HG02840 (cell line): Measurements from ENCODE around the gene MIDN.

ENCODE experiments used
- ATAC-seq: cut with Tn5 transposase; IDR thresholded peaks from one replicate; pipeline ENCODE4 v1.9.1; 2021; ENCODE audit warnings: mild to moderate bottlenecking, moderate library complexity, moderate number of reproducible peaks; ENCODE audit not compliant: unreplicated experiment, low FRiP score

Gene MIDN

DNA sequence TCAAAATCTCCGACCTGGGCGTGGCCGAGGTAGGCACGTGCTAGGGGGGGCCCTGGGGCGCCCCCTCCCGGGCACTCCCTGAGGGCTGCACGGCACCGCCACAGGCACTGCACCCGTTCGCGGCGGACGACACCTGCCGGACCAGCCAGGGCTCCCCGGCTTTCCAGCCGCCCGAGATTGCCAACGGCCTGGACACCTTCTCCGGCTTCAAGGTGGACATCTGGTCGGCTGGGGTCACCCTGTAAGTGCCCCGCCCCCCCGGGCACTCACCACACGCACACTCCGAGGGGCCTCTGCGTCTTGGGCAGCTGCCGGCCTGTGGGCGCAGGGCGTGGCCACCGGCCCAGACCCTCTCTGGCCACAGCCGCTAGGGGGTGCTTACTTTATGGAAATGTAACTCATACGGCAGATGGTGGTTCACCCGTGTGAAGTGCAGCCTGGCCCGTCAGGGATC, 27.9 kb upstream of the MIDN start:
- ATAC-seq: no peak

DNA sequence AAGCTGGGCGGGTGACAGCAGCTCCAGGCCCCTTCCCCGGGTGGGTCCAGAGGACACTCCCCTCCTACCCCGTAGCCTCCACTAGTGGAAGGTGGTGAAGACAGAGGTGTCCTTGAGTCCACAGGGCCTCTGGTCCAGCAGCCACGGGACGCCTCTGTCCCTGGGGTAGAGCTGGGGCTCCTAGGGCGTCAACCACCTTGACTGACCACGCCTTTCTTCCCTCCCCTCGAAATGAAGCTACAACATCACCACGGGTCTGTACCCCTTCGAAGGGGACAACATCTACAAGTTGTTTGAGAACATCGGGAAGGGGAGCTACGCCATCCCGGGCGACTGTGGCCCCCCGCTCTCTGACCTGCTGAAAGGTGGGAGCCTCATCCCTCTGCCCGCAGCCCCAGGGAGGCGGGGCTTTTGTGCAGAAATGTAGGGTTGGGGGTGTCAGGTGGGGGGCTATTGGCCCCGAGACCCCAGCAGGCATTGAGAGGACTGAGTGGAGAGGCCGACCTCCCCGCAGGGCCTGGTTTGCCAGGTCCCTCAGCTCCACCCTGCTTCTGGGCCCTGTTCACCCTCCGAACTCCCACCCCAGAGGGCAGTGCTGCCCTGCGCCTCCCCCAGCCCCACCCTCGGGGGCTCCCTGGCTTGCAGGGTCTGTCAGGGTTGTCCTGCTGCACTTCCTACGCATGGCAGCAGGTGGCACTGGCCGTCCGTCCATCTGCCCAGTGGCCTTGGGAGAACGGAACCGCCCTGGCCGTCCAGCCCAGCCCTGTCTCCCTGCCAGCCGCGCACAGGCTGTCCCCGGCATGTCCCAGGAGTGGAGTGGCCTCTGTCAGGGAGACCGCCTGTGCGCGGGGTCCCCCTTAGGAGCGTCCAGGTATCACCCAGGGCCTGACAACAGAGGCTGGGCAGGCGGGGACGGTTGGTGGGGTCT, 27.1 kb upstream of the MIDN start:
- ATAC-seq: no peak

DNA sequence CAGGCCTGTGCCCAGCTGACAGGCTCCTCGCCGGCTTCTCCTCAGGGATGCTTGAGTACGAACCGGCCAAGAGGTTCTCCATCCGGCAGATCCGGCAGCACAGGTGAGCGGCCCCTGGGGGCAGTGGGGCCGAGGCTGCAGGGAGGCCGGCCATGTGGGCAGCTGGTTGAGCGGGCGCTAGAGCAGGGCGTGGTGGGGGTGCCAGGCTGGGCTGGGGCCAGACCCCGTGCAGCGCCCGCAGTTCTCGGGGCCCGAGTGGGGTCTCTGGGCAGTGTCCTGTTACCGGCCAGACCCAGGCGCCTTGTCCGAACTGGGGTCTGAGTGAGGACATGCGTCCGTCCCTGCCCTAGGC, 26.5 kb upstream of the MIDN start:
- no peak for ATAC-seq

DNA sequence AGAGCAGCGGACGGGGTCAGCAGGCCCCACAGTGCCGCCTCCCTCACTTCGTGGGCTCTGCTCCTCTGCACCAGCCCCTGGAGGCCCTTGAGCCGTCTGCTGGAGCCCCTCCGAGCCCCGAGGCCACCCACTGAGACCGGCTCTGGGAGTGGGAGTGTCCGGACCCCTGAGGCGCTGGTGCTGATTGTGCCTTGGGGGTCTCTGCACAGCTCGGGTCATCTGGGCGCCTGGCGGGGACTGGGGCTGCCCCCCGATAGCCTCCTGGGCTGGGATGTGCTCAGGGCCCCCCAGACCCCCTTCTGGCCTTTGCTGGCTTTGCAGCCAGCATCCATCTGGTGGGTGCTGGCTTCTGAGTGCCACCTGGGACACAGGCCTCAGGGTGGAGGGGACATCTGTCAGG, 26.0 kb upstream of the MIDN start:
- no peak for ATAC-seq

DNA sequence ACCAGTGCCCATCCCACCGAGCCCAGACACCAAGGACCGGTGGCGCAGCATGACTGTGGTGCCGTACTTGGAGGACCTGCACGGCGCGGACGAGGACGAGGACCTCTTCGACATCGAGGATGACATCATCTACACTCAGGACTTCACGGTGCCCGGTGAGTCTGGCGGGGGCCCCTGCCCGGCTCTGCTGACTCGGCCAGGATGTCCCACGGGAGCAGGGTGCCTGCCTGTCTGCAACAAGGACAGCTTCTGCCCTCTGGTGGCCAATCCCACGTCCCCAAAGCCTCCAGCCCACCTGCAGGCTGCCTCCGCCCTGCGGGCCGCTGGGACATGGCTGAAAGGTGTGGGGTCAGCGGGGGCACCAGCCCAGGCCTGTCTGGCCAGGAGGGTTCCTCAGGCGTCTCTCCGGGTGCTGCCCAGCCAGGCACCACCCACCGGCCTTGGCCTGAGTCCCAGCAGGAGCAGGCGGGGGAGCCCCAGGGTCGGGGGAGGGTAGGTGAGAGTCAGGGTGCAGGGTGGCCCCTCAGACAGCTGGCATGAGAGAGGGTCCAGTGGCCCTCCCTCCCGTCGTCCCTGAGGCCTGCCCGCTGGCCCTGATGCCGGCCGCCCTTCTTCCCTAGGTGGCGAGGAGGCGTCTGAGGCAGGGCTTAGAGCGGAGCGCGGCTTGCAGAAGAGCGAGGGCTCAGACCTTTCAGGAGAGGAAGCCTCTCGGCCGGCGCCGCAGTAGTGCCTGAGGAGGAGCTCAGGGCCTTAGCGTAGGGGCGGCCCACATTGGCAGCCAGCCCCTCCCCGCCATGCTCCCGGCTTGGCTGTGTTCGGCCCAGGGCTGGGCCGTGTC, 25.1 kb upstream of the MIDN start:
- ATAC-seq: no peak

DNA sequence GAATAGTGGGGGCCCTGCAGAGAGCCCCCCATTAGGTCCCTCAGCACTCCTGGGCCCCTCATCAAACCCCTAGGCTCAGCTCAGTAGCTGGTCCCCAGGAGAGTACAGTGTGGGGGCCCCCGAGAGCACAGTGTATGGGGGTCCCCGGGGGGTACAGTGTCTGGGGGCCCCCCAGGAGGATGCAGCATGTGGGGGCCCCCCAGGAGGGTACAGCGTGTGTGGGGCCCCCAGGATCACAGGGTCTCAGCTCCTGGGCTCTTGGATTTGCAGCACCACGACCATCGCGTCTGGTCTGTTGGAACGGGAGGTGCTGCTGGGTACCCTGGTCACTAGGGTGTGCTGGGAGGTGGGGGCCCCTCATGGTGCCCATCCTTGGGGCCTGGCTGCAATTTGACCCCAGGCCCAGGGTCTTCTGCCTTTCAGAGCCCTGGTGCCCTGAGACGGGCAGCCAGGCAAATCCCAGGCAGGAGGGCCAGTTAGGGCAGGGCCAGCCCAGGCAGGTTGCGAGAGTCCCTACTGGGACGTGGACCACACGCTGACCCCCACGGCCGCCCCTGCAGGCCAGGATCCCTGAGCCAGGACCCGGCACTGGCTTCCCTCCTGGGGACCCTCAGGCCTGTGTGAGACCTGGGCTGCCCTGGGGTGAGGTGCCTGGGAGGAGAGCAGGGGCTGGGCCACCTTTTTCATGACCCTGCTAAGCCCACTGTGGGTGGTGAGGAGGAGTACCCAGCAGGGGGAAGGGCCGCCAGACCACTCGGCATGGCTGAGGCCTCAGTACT, 24.1 kb upstream of the MIDN start:
- ATAC-seq: no peak

DNA sequence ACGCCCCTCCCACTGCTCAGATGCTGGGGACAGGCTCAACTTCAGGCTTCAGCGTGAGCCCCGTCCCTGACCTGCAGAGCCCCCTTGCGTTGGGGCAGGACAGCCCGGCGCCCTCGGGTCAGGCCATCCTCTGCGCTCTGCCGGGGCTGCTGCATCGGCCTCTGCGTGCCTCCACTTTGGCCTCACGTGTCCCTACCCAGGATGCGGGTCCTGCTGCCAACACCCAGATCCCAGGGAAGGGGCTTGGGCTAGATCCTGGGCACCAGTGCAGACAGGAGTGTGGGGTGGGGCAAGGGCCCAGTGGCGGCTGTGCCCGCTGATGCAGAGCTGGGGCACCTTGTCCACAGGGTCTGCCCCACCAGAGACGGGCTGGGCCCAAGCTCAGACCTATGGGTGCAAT, 23.5 kb upstream of the MIDN start:
- no peak for ATAC-seq

DNA sequence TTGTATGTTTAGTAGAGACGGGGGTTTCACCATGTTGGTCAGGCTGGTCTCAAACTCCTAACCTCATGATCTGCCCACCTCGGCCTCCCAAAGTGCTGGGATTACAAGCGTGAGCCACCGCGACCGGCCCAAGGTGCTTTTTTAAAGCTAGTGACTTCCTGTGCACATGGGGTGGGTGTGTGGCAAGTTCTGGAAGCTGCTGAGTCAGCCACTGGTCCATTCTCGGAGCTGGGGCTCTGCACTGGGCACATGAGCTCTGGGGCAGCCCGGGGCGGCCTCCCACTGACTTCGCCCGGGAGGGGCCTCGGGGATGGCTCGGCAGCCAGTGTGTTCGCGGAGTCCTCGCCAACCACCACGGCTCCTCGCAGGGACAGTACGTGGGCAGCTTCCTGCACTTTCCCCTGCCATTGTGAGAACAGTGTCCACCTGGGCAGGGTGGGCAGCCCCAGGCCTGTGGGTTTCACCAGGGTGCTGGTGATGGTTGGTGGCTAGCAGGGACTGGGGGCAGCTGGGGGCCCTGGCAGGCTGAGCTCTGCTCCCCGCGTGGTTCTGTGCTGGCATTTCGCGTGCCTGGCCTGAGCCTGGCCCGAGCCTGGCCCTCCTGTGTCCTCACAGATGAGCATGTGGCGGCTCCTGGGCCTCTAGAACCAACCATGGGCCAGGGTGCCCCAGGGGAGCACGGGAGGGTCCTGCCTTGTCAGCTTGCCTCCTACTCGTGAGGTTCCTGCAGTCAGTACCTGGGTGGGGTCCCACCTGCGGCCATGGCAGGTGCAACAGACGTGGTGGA, 22.8 kb upstream of the MIDN start:
- ATAC-seq: no peak

DNA sequence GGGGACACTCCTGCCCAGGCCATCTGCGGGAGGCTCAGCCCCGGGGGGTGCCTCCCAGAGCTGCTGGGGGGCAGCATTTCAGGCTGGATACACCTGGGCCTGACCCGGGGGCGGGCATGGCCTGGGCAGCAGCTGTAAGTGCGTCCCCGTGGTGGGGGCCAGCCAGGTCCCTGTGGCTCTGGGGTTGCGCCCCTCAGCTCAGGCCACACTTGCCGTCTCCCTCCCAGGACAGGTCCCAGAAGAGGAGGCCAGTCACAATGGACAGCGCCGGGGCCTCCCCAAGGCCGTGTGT, 22.2 kb upstream of the MIDN start:
- no peak for ATAC-seq

DNA sequence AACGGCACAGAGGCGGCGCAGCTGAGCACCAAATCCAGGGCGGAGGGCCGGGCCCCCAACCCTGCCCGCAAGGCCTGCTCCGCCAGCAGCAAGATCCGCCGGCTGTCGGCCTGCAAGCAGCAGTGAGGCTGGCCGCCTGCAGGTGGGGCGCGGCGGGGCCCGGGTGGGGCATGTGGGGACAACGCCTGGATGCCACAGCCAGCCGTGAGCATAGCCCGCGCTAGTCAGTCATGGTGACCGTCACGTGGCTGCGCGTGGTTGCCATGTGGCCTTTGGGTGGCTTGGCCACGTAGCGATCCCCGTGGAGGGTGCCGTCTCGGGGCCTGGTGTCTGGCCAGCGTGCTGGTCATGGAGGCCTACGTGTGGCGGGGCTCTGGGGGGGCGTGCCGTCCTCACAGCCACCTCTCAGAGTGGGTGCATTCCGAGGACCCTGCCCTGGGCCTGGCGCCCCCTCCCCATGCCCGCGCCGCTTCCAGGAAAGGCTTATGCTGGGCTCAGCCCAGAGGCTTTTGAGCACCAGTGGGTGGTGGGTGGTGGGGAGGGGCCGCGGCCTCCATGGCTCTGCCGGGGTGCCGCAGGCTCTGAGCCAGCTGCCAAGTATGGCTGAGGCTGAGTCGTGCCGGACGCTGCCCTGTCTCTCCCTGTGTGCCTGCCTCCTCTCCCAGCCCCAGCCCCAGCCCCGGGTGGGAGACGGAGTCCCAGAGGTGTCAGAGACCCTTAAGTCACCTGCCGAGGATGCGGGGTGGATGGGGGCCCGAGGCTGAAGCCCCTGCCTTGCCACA, 21.7 kb upstream of the MIDN start:
- no peak for ATAC-seq

DNA sequence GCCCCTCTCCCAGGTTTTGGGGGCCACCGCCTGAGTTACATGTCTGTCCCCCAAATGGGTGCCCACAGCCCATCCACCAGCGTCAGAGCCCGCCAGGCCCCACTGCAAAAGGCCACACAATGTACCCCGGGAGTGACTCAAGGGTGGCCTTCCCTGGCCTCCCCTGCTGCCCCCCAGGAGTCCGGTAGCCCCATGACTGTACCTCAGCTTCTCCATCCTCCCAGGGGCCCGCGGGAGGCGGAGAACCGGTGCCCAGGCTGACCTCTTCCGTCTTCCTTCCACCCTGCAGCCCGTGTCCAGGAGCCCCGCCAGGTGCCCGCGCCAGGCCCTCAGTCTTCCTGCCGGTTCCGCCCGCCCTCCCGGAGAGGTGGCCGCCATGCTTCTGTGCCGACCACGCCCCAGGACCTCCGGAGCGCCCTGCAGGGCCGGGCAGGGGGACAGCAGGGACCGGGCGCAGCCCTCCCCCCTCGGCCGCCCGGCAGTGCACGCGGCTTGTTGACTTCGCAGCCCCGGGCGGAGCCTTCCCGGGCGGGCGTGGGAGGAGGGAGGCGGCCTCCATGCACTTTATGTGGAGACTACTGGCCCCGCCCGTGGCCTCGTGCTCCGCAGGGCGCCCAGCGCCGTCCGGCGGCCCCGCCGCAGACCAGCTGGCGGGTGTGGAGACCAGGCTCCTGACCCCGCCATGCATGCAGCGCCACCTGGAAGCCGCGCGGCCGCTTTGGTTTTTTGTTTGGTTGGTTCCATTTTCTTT, 20.9 kb upstream of the MIDN start:
- ATAC-seq: no peak

DNA sequence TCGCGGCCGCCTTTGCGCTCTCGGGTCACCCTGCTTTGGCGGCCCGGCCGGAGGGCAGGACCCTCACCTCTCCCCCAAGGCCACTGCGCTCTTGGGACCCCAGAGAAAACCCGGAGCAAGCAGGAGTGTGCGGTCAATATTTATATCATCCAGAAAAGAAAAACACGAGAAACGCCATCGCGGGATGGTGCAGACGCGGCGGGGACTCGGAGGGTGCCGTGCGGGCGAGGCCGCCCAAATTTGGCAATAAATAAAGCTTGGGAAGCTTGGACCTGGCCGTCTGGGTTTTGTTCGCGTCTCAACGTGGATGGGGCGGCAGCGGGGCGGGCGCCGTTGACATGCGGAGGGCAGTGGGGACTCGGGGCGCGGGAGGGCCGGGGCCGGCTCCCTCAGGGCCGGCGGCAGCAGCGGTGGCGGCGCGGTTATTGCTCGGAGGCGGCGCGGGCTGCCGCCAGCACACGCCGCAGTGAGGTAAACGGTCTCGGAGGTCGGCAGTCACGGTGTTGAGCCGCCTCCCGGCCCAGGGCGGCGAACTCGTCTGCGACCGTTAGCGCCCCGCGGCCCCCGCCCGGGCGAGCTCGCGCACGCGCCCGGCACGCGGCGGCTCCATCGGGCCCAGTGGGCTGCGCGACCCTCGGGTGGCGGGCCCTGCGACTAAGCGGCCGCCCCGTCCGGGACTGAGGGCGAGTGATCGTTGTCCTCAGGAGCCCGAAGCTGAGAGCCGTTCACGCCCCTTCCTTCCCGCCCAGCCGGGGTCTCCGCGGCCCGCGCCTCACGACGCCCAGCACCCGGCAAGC, 20.0 kb upstream of the MIDN start:
- ATAC-seq: no peak

DNA sequence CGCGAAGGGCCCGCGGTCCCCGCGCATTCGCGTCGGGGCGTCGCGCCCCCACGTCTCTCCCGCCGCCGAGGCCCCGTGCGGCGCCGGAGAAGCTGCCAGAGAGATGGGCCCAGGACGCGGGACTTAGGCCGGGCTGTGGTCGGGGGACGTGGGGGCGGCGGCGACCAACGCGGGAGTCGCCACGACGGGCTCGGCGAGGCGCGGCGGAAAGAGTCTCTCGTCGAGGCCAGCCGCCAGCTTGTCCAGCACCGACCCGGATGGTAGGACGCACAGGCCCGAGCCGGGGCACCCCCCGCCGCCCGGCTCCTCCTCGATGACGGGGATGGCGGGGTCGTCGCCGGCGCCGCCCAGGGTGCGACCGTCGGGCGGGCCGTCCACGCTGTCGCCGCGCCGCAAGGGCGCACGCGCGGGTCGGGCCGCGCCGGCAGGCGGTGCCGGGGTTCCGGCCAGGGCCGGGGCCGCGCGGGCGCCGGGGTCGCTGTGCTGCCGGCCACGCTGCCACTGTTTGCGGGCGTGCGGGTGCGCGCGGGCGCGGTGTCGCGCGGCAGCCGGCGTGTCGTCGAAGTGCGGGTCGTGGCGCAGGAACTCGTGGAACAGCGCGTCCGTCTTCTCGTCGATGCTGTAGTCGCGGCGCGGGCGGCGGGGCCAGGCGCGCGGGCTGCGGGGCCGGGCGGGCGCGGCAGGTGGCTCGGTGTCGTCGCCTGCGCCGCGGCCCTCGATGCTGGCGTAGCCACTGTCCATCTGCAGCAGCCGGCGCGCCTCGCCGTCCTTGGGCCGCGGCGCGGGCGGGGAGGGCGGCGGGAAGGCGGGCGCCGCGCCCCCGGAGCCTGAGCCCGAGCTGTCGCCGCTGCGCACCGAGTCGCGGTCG, 19.1 kb upstream of the MIDN start:
- ATAC-seq: no peak

DNA sequence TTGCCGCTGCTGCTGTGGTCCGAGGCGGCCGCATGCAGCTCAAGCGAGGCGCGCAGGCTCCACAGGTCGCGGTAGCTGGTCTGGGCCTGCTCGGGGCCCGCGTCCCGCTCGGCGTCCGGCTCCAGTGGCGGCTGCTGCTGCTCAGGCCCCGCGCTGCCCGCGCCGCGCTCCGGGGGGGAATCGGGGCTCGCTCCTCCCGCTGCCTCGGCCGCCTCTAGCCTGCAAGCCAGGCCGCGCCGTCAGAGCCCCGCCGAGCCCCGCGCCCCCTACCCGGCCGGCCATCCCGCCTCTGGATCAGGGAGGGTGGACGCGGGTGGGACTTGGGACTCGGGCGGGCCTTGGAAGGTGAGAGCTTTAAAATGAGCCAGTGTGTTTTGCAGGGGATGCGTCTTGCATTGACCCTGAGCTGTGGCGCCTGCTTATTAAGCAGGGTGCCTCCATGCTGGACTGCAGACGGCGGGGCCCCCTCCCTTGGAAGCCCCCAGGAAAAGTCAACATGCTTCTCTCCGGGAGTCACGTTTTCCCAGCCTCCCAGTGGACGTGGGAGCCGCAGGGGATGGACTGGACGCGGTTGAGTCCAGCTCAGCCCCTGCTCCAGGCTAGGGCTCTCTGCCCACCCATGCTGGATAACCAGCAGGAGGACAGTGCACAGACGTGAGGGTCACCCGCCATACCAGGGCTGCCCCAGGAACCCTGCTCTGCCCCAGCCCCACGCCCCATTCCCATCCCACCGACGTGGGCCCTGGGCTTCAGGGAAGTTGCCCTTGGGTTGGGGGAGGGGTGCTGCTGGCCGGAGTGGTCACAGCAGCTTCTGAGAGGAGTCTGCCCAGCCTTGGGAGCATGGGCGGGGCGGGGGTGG, 18.2 kb upstream of the MIDN start:
- ATAC-seq: no peak

DNA sequence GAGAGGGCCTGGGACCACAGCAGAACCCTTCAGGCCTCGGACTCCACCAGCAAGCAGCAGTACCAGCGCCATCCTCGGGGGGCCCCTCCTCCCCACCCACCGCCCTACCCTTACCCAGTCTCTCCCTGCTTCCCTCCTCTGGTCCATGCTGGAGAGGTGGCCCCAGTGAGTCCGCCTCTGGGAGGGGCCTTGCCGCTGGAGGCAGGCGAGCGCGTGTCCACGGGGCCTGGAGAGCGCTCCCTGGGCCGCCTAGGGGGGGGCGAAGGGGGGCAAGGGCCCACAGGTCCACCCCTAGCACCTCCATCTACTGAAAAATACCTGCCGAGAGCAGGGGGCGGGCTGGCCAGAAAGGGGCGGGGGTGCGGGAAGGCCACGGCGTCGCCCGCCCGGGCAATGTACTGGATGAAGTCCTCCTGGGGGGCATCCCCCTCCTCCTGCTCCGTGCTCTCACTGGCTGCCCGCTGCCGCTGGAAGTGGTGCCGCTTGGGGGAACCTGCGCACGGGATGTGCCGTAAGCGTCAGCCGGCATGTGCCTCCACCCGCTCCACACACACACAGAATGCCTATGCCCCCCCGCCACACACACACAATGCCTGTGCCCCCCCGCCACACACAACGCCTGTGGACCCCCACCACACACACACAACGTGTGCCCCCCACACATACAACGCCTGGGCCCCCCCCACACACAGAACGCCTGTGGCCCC, 17.4 kb upstream of the MIDN start:
- ATAC-seq: no peak
